NCI-H345 treated with DMSO at 0.1 percent for 48 hours (cell line): ENCODE measurements around the gene OTOP2.

Experiments
- DNase-seq: peaks from one replicate; lab custom pipeline; 2025; ENCODE audit not compliant: unreplicated experiment; lab: John Stamatoyannopoulos, UW

OTOP2 gene

GRCh38 chr17:74950207-74950606 is 26.1 kb downstream of the OTOP2 start:
- no peak for DNase-seq

- no peak for DNase-seq
Measured at GRCh38 chr17:74951065-74951464, 27.0 kb downstream of the OTOP2 start.

- no peak for DNase-seq
Measured at GRCh38 chr17:74951680-74952421, 27.8 kb downstream of the OTOP2 start.

- no peak for DNase-seq
Measured at GRCh38 chr17:74952431-74953133, 28.5 kb downstream of the OTOP2 start.

GRCh38 chr17:74953134-74953687 is 29.1 kb downstream of the OTOP2 start:
- no peak for DNase-seq

- no peak for DNase-seq
Measured at GRCh38 chr17:74954115-74954514, 30.0 kb downstream of the OTOP2 start.

GRCh38 chr17:74954665-74955421 is 30.8 kb downstream of the OTOP2 start:
- DNase-seq: no peak

GRCh38 chr17:74956093-74956492 is 32.0 kb downstream of the OTOP2 start:
- DNase-seq: no peak

- DNase-seq: peak; percentile 16
Measured at GRCh38 chr17:74957935-74958740, 34.1 kb downstream of the OTOP2 start.

- DNase-seq: no peak
Measured at GRCh38 chr17:74959826-74960515, 35.9 kb downstream of the OTOP2 start.

- no peak for DNase-seq
Measured at GRCh38 chr17:74960570-74961342, 36.7 kb downstream of the OTOP2 start.

GRCh38 chr17:74961657-74962350 is 37.7 kb downstream of the OTOP2 start:
- peak; percentile 74 for DNase-seq

GRCh38 chr17:74962622-74963394 is 38.7 kb downstream of the OTOP2 start:
- no peak for DNase-seq

- no peak for DNase-seq
Measured at GRCh38 chr17:74963656-74964055, 39.6 kb downstream of the OTOP2 start.

- no peak for DNase-seq
Measured at GRCh38 chr17:74964246-74964761, 40.2 kb downstream of the OTOP2 start.

- DNase-seq: no peak
Measured at GRCh38 chr17:74964988-74965622, 41.0 kb downstream of the OTOP2 start.

- no peak for DNase-seq
Measured at GRCh38 chr17:74968361-74968780, 44.3 kb downstream of the OTOP2 start.
